ENCODE data around the gene FAM53A.

DNA sequence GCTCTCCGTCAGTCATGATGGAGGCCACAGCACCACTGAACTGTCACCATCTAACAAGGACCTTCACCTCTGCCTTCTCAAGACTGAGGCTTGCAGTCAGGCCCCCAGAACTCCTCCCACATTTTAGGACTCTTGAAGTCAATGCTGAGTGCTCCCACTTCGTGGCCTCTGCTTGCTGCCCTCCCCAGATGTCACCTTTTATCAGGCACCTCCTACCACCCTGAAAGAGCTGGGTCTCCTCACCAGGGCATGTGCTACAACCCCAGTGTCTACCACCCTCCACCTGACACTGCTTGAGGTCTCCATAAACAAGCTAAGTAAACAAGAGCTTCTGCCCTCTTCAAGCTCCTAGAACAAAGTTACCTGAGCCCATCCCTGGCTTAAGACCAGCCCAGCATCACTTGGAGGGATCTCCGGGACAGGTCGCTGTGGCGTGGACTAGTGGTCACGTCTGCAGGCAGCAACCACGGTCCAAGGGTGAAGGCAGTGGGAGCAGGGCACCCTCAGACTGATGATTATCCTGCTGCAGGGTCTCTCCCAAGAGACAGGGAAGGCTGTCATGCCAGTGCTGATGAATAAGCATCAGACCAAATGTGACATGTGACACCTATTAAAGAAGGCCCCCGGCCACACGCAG is 7.7 kb upstream of the FAM53A start:
- no peak for TF ChIP-seq CTCF (conservative IDR thresholded peaks at IDR 0.05; ENCODE audit: low read depth, low read length)
- no peak for TF ChIP-seq EZH2 (IDR thresholded peaks at IDR 0.05; ENCODE audit: borderline replicate concordance, low read depth, low read length, poor library complexity, severe bottlenecking)
